HG03439 (cell line): Measurements from ENCODE around the gene MYO15A.

Experiments
- ATAC-seq: cut with Tn5 transposase; IDR thresholded peaks from one replicate; pipeline ENCODE4 v1.9.1; 2021; ENCODE audit warnings: mild to moderate bottlenecking, moderate library complexity; ENCODE audit not compliant: unreplicated experiment

Gene MYO15A

DNA sequence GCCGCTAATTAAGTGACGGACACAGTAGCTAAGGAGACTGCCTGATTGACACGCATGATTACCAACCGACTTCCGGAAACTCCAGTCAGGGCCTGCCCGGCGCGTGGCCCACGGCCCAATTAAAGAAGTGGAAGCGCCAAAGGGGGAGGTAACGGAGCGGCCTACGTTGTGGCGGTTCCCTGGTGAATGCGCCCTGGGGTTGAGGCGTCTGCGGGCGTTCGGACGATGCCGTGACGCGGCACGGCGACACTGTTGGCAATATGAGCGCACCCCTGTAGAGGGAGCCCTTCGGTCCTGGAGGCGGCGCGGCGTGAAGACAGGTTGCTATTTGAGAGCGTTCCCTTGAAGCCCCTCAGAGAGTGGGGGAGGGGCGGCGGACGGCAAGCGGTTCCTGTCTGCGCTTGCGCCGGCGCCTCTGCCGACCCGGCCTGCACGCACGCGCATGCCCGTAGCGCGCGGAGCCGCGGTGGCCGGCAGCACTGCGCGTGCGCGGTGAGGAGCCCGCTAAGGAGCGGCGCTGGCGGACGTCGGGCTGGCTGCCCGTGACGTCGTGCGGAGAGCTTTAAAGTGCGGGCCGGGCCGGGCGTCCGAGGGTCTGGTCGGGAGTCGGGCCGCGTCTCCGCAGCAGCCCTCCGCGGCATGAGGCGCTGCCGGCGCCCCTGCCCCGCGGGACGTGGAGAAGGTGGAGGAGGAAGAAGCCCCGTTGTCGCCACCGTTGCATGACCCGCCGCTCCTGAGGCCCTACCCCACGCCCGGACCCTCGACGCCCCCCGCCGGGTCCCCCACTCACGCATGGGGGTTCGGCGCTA lies 75.0 kb downstream of the MYO15A start, which contains the start of gene ALKBH5:
Gene ALKBH5 (plus strand): TSS at position 495 of the 809 bp plus-strand sequence. CDS start 416 bp downstream, outside the sequence.
- ATAC-seq: peak; percentile 76

DNA sequence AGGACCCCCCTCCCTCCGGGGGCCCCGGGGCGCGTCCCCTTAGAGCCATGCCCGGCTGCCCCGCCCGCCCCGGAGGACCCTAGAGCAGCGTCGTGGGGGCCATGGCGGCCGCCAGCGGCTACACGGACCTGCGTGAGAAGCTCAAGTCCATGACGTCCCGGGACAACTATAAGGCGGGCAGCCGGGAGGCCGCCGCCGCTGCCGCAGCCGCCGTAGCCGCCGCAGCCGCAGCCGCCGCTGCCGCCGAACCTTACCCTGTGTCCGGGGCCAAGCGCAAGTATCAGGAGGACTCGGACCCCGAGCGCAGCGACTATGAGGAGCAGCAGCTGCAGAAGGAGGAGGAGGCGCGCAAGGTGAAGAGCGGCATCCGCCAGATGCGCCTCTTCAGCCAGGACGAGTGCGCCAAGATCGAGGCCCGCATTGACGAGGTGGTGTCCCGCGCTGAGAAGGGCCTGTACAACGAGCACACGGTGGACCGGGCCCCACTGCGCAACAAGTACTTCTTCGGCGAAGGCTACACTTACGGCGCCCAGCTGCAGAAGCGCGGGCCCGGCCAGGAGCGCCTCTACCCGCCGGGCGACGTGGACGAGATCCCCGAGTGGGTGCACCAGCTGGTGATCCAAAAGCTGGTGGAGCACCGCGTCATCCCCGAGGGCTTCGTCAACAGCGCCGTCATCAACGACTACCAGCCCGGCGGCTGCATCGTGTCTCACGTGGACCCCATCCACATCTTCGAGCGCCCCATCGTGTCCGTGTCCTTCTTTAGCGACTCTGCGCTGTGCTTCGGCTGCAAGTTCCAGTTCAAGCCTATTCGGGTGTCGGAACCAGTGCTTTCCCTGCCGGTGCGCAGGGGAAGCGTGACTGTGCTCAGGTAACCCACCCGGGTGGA lies 75.8 kb downstream of the MYO15A start:
- ATAC-seq: peak; percentile 14

DNA sequence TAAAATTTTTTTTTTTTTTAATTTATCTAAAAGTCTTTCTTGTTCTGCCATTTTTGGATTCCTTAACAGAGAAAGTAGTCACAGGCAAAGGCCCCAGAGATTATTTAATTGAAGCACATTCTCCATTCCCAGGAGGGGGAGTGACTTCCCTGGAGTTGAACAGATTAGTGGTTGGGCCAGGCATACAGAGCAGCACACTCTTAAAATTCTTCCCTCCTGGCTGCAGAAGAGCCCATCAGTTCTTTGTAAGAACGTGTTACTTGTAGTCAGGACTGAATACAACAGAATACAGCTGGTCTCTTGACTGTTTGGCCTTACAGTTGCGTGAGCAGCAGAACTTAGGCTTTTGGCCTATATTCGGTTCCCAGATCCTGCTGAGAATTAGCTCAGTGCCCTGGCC lies 76.8 kb downstream of the MYO15A start:
- ATAC-seq: no peak

DNA sequence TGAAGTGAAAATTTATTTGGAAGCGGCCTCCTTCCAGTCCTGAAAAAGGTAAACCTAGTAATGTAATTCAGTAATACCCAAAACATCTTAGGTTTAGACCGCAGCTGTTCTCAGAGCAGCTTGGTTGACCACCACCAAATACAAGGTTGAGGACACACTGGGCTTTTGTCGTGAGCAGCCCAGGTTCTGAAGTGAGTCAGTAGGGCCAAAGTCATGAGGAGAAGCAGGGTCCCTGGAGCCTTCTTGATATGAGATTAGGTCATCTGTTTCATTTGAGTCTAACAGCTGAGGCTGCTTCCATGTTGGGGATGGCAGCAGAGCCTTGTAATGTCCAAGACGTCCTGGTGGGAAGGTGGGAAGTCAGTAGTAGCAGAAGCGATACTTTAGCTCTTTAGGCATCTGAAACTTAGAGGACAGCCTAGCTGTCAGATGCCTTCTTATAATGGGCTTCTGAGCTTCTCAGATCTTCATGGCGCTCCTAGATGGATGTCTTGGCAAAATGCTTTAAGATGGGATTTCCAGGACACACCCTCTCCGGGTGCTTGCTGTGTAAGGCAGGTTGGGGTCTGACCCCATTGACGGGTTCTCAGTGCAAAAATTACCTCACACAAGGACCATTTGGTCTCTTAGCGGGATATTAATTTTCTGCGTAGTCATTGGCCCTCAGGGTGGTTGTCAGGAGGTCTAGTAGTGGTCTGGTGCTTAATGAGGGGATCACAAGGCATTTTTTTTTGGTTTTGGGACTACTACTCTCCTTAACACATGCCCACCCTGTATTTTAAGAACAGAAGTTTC lies 77.5 kb downstream of the MYO15A start:
- no peak for ATAC-seq

DNA sequence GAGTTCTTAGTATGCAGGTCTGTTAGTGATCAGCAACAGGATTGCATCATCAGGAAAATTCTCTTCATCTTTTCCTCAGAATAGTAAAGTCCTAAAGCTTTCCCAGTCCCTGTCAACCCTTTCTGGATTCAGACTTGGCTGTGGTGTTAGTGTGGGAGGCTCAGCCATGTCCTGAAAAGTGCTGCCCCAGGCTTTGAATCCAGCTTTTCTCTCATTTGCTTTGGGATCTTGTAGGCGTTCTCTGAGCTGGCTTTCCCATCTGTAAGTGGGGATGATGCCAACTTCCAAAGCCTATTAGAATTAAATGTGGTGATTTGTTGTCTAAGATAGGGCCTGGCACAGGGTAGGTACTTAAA lies 78.0 kb downstream of the MYO15A start:
- ATAC-seq: no peak

DNA sequence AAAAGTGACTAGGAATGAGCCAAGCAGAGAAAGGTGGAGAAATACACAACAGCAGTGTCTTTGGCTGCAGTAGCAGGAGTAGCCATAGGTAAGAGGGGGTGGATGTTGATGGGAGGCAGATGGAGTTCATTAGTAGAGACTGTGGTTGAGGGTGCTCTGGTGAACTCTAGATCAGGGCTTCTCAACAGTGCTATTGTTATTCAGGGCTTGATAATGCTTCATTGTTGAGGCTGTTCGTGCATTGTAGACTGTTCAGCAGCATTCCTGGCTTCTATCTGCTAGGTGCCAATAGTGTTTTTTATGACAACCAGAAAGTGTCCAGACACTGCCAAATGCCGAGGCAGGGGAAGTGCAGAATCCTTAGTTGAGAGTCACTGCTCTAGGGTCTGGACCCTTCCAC lies 78.7 kb downstream of the MYO15A start:
- ATAC-seq: no peak

DNA sequence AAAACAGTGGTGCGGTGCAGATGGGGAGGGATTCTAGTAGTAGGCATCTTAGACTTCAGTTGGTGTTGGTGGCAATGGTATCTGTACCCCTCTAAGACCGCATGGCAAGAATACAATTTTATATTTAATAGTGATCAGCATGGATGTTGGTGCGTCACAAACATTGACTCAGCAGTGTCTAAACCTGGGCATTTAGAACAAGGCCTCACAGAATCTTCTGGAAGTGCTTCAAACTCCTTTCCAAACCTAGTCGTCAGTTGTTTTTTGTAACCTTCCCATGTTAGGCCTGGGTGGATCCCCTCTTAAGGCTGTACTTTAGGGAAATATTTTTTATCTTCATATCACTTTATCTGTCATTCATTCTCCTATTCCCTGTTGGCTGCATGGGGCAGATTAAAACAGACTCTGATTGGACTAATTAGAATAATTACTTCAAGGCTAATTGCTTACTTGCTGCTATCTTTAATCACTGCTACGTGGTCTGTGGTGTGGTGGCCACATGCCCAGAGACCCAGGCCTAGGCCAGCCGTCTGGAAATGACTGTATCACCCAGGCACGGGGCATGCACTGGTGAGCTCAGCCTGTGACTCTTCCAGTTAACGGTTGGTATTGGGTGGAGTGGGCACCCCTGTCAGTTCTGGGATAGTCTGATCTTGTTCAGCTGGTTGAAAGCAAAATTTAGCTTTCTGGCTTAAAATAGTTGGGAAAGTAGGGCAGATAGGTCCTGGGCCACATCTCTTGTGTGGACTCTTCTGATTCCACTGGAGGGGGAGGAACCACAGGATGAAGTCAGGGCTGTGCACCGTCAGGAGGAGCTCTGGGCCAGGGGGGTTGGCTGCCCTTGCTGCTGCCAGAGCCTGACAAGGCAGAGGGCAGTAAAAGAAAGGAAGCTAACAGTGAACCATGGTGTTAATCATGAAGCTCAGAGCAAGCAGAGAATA lies 79.5 kb downstream of the MYO15A start:
- ATAC-seq: no peak

DNA sequence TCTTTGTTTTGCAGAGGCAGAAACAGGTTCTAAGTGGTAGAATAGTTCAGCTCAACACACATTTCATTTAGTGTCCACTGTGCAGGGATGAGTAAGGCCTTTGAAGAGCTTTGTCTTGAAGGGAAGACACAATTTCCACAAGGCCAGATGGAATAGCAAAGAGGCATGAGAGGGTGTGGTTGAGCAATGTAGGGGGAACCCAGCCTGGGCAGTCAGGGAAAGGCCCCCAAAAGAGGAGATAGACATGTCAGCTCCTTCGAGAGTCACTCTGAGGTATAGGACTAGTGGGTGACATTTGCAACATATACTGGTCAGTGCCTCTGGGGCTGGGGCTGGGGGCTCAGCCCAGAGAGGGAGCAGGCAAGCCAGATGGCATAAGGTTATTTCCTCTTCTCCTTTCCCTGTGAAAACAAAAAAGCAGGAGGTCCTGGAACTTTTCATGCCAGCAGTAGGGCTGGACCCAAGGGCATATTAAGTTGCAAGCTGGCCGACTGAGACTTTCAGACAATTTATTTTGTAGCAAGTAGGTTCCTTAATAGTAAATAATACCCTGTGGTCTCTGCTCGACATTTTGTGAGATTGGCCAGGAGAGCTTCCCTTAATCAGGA lies 82.2 kb downstream of the MYO15A start:
- no peak for ATAC-seq

DNA sequence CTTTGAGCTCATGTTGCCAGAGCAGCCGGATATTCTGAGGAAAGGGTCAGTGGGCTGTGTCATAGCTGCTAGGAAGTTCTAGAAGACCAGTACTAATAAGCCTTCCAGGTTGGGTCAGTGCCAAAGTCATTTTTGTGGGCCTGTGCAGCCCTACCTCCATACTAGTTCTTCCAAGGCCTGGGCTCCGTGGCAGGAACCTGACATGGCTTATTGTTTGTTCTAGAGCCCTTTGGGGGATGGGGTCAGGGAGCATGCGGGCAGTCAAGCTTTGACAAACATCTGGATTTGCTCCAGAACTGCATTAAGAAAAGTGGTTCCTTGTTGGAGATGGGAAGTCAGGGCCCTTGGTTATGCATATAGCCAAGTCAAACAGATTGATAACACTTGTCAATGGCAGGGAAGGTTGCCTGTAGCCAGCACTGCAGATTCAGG lies 82.7 kb downstream of the MYO15A start:
- no peak for ATAC-seq

DNA sequence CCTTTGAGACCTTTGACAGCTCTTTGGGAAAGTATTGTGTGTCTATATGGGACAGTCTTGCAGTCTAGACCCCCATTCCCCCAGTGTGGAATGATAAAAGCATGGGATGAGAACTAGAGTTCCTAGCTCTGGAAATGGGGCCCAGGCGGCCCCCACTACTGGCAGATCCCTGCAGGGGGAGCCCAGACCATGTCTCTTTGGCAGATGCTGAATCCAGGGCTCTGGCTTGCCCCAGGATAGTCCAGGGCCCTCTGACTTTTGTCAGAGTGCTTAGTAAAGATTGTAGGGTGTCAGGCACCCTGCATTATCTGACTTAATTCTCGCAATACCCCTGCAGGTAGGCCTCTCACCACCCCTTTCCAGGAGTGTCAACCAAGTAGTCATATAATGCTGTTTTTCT lies 83.4 kb downstream of the MYO15A start:
- no peak for ATAC-seq

DNA sequence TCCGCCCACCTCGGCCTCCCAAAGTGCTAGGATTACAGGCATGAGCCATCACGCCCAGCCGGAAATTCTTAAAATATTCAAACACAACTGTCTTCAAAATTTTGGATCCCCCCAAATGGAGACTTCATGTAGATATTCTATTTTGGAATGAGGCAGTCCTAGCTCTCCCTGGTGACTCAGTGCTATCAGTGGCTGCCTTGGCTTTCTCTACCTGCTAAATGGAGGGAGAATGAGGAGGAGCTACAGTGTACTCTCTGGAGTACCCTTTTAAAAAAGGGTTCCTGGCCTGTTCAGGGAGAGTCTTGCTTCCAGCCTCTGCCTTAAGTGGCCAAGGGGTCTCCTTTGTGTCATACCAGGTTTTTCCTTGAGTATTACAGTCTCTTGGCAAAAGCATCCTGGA lies 85.8 kb downstream of the MYO15A start:
- ATAC-seq: no peak

DNA sequence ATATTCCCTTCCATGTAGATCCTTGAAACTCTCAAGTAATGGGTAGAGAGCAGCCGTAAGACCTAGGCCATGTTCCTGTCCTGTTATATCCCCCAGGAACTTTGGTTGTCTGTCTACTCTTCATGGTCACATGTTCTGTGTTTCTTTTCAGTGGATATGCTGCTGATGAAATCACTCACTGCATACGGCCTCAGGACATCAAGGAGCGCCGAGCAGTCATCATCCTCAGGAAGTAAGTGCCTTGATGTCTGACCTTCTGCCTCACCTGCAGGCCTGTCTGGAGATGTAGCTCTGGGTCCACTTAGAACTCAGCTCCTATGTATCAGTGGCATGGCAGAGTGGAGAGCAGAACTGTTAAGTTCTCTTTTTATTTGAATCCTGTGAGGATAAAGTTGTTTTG lies 86.2 kb downstream of the MYO15A start:
- ATAC-seq: no peak

DNA sequence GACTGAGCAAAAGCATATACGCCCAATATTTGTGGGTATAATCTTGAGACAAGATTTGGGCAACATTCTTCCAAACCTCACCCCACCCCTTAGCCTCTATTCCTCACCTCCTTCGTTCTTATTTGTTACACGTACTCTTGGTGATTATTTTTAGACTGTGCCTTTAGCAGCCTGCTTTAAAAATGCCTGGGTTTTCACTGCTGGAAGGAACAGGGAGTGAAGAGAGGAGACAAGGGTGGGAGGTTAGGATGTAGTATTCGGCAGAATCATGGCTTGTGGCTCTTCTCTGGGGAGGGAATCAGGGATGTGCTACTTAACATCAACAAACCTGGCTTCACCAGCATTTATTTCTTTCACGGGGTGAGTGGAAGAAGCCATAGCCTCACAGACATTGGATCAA lies 86.7 kb downstream of the MYO15A start:
- no peak for ATAC-seq

DNA sequence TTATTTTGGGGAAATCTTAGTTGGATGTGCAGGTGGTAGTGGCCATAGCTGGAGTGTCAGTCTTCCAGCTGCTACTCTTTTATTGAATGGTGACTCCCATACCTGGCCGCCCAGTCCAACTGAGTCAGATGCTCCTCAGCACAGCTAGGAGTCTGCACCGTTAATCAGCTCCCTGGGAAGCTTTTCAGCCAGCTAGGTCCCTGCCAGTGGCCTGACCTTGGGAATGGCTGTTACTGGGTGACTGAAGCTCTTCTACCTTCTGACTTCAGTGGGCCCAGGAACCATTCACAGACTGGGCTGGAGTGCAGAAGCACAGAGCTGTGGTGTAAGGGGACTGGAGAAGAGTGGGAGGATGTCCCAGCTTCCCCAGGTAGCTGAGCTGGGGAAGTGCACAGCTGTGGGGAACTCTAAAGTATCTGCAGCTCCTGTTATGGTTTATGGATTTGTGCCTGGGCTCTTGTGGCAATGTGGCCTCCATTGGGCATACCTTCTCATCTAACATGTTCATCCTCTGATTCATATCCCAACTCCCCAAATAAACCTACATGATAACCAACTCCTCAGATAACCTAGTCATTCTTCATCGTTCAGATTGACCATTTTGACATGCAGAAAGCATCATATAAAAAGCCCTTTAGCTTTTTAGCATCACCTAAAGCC lies 89.1 kb downstream of the MYO15A start:
- no peak for ATAC-seq

DNA sequence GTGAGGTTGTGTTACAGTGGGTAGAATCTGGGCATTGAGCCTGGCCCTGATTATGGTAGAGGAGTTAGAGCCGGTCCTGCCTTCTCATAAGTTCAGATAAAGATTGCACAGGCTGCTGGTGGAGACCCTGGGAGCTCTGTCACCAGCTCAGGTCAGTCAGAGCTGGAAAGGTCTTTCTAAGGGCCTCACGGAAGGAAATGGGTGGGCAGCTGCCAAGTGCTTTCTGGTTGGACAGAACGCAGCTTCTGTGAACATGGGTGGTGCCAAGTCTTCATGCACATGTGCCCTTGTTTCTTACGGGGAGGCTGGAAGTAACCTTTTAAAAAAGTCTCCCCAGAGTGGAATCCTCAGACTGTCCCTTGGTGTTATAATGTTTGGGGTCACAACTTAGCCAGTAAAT lies 90.0 kb downstream of the MYO15A start:
- ATAC-seq: no peak

DNA sequence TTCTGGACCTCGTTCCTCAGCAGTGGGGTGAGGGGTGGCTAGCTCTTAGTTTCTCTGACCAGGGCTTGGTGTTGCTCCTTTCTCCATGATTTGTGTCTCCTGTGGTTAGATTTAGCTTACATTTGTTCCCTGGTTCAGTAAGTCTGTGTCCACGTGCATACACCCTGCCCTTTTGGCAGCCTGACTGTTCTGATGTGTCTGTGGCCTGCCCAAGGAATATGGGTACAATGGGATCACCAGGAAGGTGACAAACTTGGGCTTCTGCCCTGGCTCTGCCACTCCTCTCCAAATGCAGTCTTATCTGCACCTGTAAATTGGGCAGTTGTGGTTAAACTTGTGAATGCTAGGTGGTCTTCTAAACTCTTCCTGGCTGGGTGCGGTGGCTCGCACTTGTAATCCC lies 92.6 kb downstream of the MYO15A start:
- ATAC-seq: no peak

DNA sequence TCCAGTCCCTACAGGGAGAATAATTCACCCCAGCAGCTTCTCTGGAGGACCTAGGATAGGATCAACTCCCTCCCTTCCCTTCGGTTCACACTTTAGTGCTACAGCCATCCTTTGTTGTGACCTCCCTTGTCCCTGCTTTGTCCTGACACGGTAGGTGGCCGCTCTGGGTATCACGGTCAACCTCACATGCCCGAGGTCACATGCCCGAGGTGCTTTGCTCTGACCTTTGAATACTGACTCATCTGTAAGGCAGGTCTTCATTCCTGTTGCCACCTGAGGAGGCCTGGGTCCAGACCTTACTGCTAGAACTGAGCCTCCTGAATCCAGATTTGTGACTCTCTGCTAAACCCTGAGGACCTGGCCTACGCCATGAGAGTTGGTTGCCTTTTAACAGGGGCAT lies 94.8 kb downstream of the MYO15A start:
- ATAC-seq: no peak

DNA sequence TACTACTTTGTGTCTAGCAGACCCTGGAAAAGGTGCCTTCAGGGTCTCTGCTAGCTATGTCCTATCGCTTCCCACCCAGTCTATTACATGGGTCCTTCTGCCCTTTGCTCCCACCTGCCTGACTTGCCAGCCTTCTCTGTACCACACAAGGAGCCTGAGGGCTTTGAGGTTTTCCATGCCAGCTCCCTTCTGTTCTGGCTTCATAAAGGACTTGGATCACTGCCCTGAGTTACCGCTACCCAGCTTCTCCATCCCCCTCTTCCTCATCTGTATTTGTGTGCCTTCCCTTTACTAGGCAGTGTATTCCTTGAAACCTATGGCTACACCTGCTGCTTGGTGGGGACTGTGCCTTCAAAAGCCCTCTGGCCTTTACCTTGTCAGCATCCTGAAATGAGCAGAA lies 97.3 kb downstream of the MYO15A start:
- ATAC-seq: no peak

DNA sequence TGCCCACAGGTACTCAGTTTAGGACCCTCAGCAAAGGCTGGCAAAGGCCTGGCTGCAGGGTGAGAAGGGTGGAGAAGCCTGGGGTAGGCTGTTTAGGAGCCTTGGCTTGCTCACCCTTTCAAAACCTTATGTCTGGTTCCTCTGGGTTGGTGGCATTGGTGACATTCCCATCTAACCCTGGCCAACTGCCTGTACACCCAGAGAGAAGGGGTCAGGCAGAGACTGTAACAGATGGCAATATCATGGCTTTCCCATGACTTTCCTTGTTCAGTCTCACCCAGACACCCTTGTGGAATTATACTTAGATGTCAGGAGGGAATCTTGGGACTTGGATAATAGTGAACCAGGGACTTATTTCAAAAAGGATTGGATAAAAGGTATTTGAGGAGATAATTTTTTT lies 98.4 kb downstream of the MYO15A start:
- no peak for ATAC-seq
